Activated T-cell treated with anti-CD3 and anti-CD28 coated beads, Interleukin-2, amount 50 U/mL, for 72 hours (primary cell): ENCODE data around the gene HSFX2. TPM values are rescaled to one million over a fixed set of nuclear protein-coding genes. Genes with fewer than 3 reads are reported as not detected.
A peak's percentile ranks its signal among the peaks of the same experiment; 100 is the strongest.
"Not testable (repeated sequence)": the region's sequence is repeated elsewhere in the genome, so short reads cannot be mapped to it uniquely, and the experiment has no call there.

ENCODE experiments used
- ATAC-seq, 2 donors: fragments of 150-1000 bp; cut with Tn5 transposase; replicated peaks in 1 of 2; 2 replicates each; pipeline ENCODE4 v1.10.0; 2021; ENCODE audit warnings: moderate library complexity in 2 of 2, mild to moderate bottlenecking in 1 of 2
- DNase-seq, 2 donors: peaks; one replicate each; pipeline ENCODE4 v3.0.0; 2021 to 2022; ENCODE audit warnings: mixed read lengths in 1 of 2
- H3K27ac Mint-ChIP-seq: one replicate; pipeline ENCODE4 v1.8.0; 2022; ENCODE audit warnings: mild to moderate bottlenecking, moderate library complexity, mixed read lengths
- H3K27me3 Mint-ChIP-seq: one replicate; pipeline ENCODE4 v1.8.0; 2022; ENCODE audit warnings: low read depth, mixed read lengths
- H3K36me3 Mint-ChIP-seq, 2 donors: one replicate each; pipeline ENCODE4 v1.8.0; 2022; ENCODE audit warnings: mixed read lengths in 2 of 2, mild to moderate bottlenecking in 1 of 2; ENCODE audit not compliant: insufficient read depth in 2 of 2
- H3K4me1 Mint-ChIP-seq: one replicate; pipeline ENCODE4 v1.8.0; 2022; ENCODE audit warnings: low read depth, mixed read lengths
- H3K4me3 Mint-ChIP-seq, 2 donors: one replicate each; pipeline ENCODE4 v1.8.0; 2022; ENCODE audit warnings: mild to moderate bottlenecking in 2 of 2, mixed read lengths in 2 of 2, moderate library complexity in 2 of 2
- H3K9me3 Mint-ChIP-seq, 2 donors: one replicate each; pipeline ENCODE4 v1.8.0; 2022; ENCODE audit warnings: mixed read lengths in 2 of 2
- total RNA-seq, 2 donors: library from RNA; stranded (reverse); gene quantifications; one replicate each; pipeline ENCODE4 v1.2.3, GENCODE V29; 2022

HSFX2 gene
- total RNA-seq, 2 donors from 2014 or later: 0.17 to 0.39 TPM

GRCh38 chrX:149626829-149627228 is 31.7 kb upstream of the HSFX2 start:
- H3K27me3 Mint-ChIP-seq: peaks cover 15% of the 10 kb centered on the region

GRCh38 chrX:149619662-149620061 is 24.5 kb upstream of the HSFX2 start:
- DNase-seq, H3K27ac Mint-ChIP-seq: not testable (repeated sequence)
- H3K27me3 Mint-ChIP-seq: peaks cover 12% of the 10 kb centered on the region

More at GRCh38 chrX:149626829-149627228, 31.7 kb upstream of the HSFX2 start:
- DNase-seq, H3K36me3 Mint-ChIP-seq, H3K4me3 Mint-ChIP-seq, H3K9me3 Mint-ChIP-seq, H3K27ac Mint-ChIP-seq, ATAC-seq: not testable (repeated sequence)
- H3K4me1 Mint-ChIP-seq: peaks cover 42% of the 10 kb centered on the region

GRCh38 chrX:149618871-149619270 is 23.8 kb upstream of the HSFX2 start:
- DNase-seq (no peak), ATAC-seq (no peak)
- H3K36me3 Mint-ChIP-seq: no peaks in the 10 kb centered on the region
- H3K4me1 Mint-ChIP-seq: peaks cover under 1% of the 10 kb centered on the region
- peaks cover 12% of the 10 kb centered on the region for H3K27me3 Mint-ChIP-seq
- H3K4me3 Mint-ChIP-seq: no peak overlapping the region
- H3K27ac Mint-ChIP-seq: no peak overlapping the region
- no peaks in the 10 kb centered on the region for H3K9me3 Mint-ChIP-seq

More at GRCh38 chrX:149619662-149620061, 24.5 kb upstream of the HSFX2 start:
- not testable (repeated sequence) for H3K9me3 Mint-ChIP-seq, ATAC-seq, H3K4me3 Mint-ChIP-seq, H3K4me1 Mint-ChIP-seq, H3K36me3 Mint-ChIP-seq

- H3K9me3 Mint-ChIP-seq: no peaks in the 10 kb centered on the region
- H3K4me1 Mint-ChIP-seq: no peaks in the 10 kb centered on the region
- no peak overlapping the region for H3K27ac Mint-ChIP-seq
- peaks cover 20% of the 10 kb centered on the region for H3K27me3 Mint-ChIP-seq
- DNase-seq (no peak), ATAC-seq (no peak)
- H3K36me3 Mint-ChIP-seq: no peaks in the 10 kb centered on the region
- H3K4me3 Mint-ChIP-seq: no peak overlapping the region
Measured at GRCh38 chrX:149611623-149612175, 16.6 kb upstream of the HSFX2 start.

GRCh38 chrX:149610511-149610910 is 15.4 kb upstream of the HSFX2 start:
- H3K4me3 Mint-ChIP-seq: no peak overlapping the region
- no peak for DNase-seq
- peaks cover 24% of the 10 kb centered on the region for H3K27me3 Mint-ChIP-seq
- H3K9me3 Mint-ChIP-seq: no peaks in the 10 kb centered on the region
- H3K36me3 Mint-ChIP-seq: no peaks in the 10 kb centered on the region
- no peak overlapping the region for H3K27ac Mint-ChIP-seq
- H3K4me1 Mint-ChIP-seq: no peaks in the 10 kb centered on the region
- ATAC-seq: no peak

GRCh38 chrX:149607699-149608098 is 12.6 kb upstream of the HSFX2 start:
- no peaks in the 10 kb centered on the region for H3K4me1 Mint-ChIP-seq
- H3K27ac Mint-ChIP-seq: no peak overlapping the region
- H3K36me3 Mint-ChIP-seq: no peaks in the 10 kb centered on the region
- no peaks in the 10 kb centered on the region for H3K9me3 Mint-ChIP-seq
- H3K27me3 Mint-ChIP-seq: peaks cover 31% of the 10 kb centered on the region
- no peak overlapping the region for H3K4me3 Mint-ChIP-seq
- ATAC-seq (no peak), DNase-seq (no peak)

- not testable (repeated sequence) for H3K36me3 Mint-ChIP-seq, H3K4me1 Mint-ChIP-seq
Measured at GRCh38 chrX:149605248-149605885, 10.3 kb upstream of the HSFX2 start.

GRCh38 chrX:149598603-149599002 is 3.5 kb upstream of the HSFX2 start:
- not testable (repeated sequence) for H3K36me3 Mint-ChIP-seq, ATAC-seq, H3K27me3 Mint-ChIP-seq, H3K9me3 Mint-ChIP-seq, H3K27ac Mint-ChIP-seq, H3K4me3 Mint-ChIP-seq, DNase-seq, H3K4me1 Mint-ChIP-seq

More at GRCh38 chrX:149605248-149605885, 10.3 kb upstream of the HSFX2 start:
- not testable (repeated sequence) for H3K4me3 Mint-ChIP-seq, DNase-seq, H3K27ac Mint-ChIP-seq, ATAC-seq, H3K9me3 Mint-ChIP-seq
- peaks cover 19% of the 10 kb centered on the region for H3K27me3 Mint-ChIP-seq

- not testable (repeated sequence) for H3K27ac Mint-ChIP-seq, H3K27me3 Mint-ChIP-seq, ATAC-seq, H3K9me3 Mint-ChIP-seq, H3K4me3 Mint-ChIP-seq, H3K36me3 Mint-ChIP-seq, H3K4me1 Mint-ChIP-seq, DNase-seq
Measured at GRCh38 chrX:149595943-149596342, 829 bp upstream of the HSFX2 start.

- H3K36me3 Mint-ChIP-seq, ATAC-seq, H3K4me3 Mint-ChIP-seq, DNase-seq, H3K4me1 Mint-ChIP-seq, H3K9me3 Mint-ChIP-seq, H3K27me3 Mint-ChIP-seq, H3K27ac Mint-ChIP-seq: not testable (repeated sequence)
Measured at GRCh38 chrX:149590993-149591392, 4.1 kb downstream of the HSFX2 start.

- H3K27ac Mint-ChIP-seq, H3K9me3 Mint-ChIP-seq, H3K4me1 Mint-ChIP-seq, H3K27me3 Mint-ChIP-seq, DNase-seq, ATAC-seq, H3K4me3 Mint-ChIP-seq, H3K36me3 Mint-ChIP-seq: not testable (repeated sequence)
Measured at GRCh38 chrX:149587359-149587758, 7.8 kb downstream of the HSFX2 start, which contains the start of gene MAGEA9B. MAGEA9B (minus strand) TSS chrX:149587459; CDS start chrX:149583179, 4,280 bp downstream.

- not testable (repeated sequence) for H3K4me3 Mint-ChIP-seq, H3K27me3 Mint-ChIP-seq, H3K9me3 Mint-ChIP-seq, H3K36me3 Mint-ChIP-seq, H3K4me1 Mint-ChIP-seq, H3K27ac Mint-ChIP-seq, DNase-seq, ATAC-seq
Measured at GRCh38 chrX:149585631-149586030, 9.5 kb downstream of the HSFX2 start.

- Mint-ChIP-seq H3K4me1 (peaks cover 18% of the 10 kb centered on the region), H3K4me3 (peak overlapping the region in 1 of 2 donors; percentile 66), H3K27me3 (peaks cover 19% of the 10 kb centered on the region)
- ATAC-seq: peak; percentile 96 to 98
- not testable (repeated sequence) for H3K9me3 Mint-ChIP-seq, H3K36me3 Mint-ChIP-seq, H3K27ac Mint-ChIP-seq, DNase-seq
Measured at GRCh38 chrX:149573456-149573855, 21.7 kb downstream of the HSFX2 start.

- ATAC-seq (no peak), DNase-seq (no peak)
- Mint-ChIP-seq H3K27ac (no peak overlapping the region), H3K9me3 (no peaks in the 10 kb centered on the region), H3K4me1 (peaks cover 18% of the 10 kb centered on the region), H3K36me3 (no peaks in the 10 kb centered on the region), H3K4me3 (peak overlapping the region; percentile 49 to 66), H3K27me3 (peaks cover 22% of the 10 kb centered on the region)
Measured at GRCh38 chrX:149572743-149573142, 22.4 kb downstream of the HSFX2 start.
